Measurements from ENCODE around the gene PARD3.

The PARD3 gene

GRCh38 chr10:34578468-34578867 lies 236.6 kb downstream of the PARD3 start:
- TF ChIP-seq, protein P1, sequence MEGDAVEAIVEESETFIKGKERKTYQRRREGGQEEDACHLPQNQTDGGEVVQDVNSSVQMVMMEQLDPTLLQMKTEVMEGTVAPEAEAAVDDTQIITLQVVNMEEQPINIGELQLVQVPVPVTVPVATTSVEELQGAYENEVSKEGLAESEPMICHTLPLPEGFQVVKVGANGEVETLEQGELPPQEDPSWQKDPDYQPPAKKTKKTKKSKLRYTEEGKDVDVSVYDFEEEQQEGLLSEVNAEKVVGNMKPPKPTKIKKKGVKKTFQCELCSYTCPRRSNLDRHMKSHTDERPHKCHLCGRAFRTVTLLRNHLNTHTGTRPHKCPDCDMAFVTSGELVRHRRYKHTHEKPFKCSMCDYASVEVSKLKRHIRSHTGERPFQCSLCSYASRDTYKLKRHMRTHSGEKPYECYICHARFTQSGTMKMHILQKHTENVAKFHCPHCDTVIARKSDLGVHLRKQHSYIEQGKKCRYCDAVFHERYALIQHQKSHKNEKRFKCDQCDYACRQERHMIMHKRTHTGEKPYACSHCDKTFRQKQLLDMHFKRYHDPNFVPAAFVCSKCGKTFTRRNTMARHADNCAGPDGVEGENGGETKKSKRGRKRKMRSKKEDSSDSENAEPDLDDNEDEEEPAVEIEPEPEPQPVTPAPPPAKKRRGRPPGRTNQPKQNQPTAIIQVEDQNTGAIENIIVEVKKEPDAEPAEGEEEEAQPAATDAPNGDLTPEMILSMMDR (IDR thresholded peaks at IDR 0.05; ENCODE audit: low read depth, low read length) = no peak
- Histone ChIP-seq H3K27ac (no peak overlapping the region), H3K9me3 (ENCODE audit: severe bottlenecking) (no peaks in the 10 kb centered on the region), H3K36me3 (no peaks in the 10 kb centered on the region), H3K4me3 (ENCODE audit: low read depth, low read length) (no peak overlapping the region), H3K27me3 (ENCODE audit: insufficient read depth, low read depth, severe bottlenecking) (no peaks in the 10 kb centered on the region)
- no peak for DNase-seq

DNA sequence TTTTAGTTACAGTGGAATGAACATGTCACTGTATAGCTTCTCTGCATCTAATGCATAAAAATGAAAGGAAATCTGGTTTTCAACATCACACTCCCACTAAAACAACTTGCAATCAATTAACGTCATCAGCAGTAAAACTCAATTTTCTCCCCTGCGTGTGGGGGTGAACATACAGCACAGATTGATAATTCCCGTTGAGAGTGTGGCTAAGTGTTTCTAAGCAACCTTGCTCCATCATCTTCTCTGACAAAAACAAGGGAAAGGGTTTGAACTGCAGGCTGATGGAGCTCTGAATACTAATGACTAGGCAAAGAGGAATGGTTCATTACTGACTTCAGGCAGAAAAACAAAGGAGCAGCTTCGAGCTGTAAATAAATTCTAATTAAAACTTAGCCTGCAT lies 238.3 kb downstream of the PARD3 start:
- no peak for DNase-seq
- TF ChIP-seq, protein P1 (IDR thresholded peaks at IDR 0.05; ENCODE audit: low read depth, low read length) = no peak
- Histone ChIP-seq H3K27ac (no peak overlapping the region), H3K4me3 (ENCODE audit: low read depth, low read length) (no peak overlapping the region), H3K36me3 (no peaks in the 10 kb centered on the region), H3K27me3 (ENCODE audit: insufficient read depth, low read depth, severe bottlenecking) (no peaks in the 10 kb centered on the region), H3K9me3 (ENCODE audit: severe bottlenecking) (no peaks in the 10 kb centered on the region)

DNA sequence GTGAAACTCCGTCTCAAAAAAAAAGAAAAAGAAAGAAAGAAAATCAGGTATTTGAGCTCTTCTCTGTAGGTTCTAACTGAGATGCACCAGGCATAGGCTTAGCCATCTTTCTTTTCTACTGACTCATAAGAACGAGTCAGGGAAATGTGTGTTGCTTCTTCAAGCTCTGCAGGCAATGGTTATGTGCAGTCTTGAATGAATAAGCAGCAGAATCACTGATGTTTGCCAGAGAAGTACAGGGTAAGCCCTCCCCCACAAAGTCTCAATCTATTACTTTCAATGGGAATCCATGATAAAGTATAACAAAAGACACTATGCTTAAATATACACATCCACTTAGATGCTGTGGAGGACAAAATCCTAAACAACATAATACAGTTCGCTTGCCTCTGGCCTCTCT lies 239.2 kb downstream of the PARD3 start:
- Histone ChIP-seq H3K27ac (no peak overlapping the region), H3K4me3 (ENCODE audit: low read depth, low read length) (no peak overlapping the region), H3K36me3 (no peaks in the 10 kb centered on the region), H3K27me3 (ENCODE audit: insufficient read depth, low read depth, severe bottlenecking) (no peaks in the 10 kb centered on the region), H3K9me3 (ENCODE audit: severe bottlenecking) (no peaks in the 10 kb centered on the region)
- no peak for DNase-seq
- TF ChIP-seq, protein P1 (IDR thresholded peaks at IDR 0.05; ENCODE audit: low read depth, low read length) = no peak

GRCh38 chr10:34574353-34574934 lies 240.7 kb downstream of the PARD3 start:
- no peak for DNase-seq
- Histone ChIP-seq H3K9me3 (ENCODE audit: severe bottlenecking) (no peaks in the 10 kb centered on the region), H3K27me3 (ENCODE audit: insufficient read depth, low read depth, severe bottlenecking) (no peaks in the 10 kb centered on the region), H3K36me3 (no peaks in the 10 kb centered on the region), H3K4me3 (ENCODE audit: low read depth, low read length) (no peak overlapping the region), H3K27ac (no peak overlapping the region)
- TF ChIP-seq, protein P1 (IDR thresholded peaks at IDR 0.05; ENCODE audit: low read depth, low read length) = no peak

- DNase-seq = no peak
- H3K27me3 ChIP-seq (ENCODE audit: insufficient read depth, low read depth, severe bottlenecking) = no peaks in the 10 kb centered on the region
- no peaks in the 10 kb centered on the region for H3K9me3 ChIP-seq (ENCODE audit: severe bottlenecking)
- H3K36me3 ChIP-seq = no peaks in the 10 kb centered on the region
- H3K27ac ChIP-seq = no peak overlapping the region
- TF ChIP-seq, protein P1 (IDR thresholded peaks at IDR 0.05; ENCODE audit: low read depth, low read length) = no peak
- no peak overlapping the region for H3K4me3 ChIP-seq (ENCODE audit: low read depth, low read length)
These were observed 244.2 kb downstream of the PARD3 start for GRCh38 chr10:34570887-34571286.

DNA sequence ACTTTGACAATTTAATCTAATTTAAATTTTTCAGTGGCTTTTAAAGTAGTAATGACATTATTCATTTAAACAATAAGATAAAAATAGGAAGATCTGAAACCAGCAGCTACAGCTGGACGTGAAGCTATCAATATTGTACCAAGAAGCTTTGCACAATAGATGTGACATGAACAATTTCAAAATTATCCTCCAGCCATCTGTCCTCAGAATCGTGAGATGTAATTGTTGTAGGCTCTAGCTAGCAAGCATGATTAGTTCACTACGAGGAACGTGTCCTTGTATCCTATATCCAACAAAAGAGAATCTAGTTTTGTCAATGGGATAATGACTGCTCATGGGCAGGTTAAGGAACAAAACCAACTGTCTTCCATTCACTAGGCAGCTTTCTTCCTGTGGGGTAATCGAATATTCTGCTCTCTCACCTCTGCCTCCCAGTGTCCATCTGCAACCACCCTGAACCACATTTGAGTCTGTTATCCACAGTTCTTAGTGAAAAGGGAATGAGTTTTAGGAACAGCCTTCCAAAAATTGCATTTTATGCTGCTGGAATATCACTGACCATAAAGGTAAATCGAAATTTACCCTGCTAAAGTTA lies 247.3 kb downstream of the PARD3 start:
- DNase-seq = no peak
- TF ChIP-seq, protein P1 (IDR thresholded peaks at IDR 0.05; ENCODE audit: low read depth, low read length) = no peak
- Histone ChIP-seq H3K27ac (peak overlapping the region; percentile 45), H3K36me3 (no peaks in the 10 kb centered on the region), H3K4me3 (ENCODE audit: low read depth, low read length) (no peak overlapping the region), H3K27me3 (ENCODE audit: insufficient read depth, low read depth, severe bottlenecking) (no peaks in the 10 kb centered on the region), H3K9me3 (ENCODE audit: severe bottlenecking) (no peaks in the 10 kb centered on the region)

All from WERI-Rb-1 (cell line).